HG02798 (cell line): ENCODE data around the gene HSP90AB1.
A peak's percentile ranks its signal among the peaks of the same experiment; 100 is the strongest.
"Not testable (repeated sequence)": the region's sequence is repeated elsewhere in the genome, so short reads cannot be mapped to it uniquely, and the experiment has no call there.

ENCODE experiments used
- ATAC-seq: cut with Tn5 transposase; IDR thresholded peaks from one replicate; pipeline ENCODE4 v1.9.1; 2021; ENCODE audit warnings: mild to moderate bottlenecking; ENCODE audit not compliant: unreplicated experiment, poor library complexity

The HSP90AB1 gene

DNA sequence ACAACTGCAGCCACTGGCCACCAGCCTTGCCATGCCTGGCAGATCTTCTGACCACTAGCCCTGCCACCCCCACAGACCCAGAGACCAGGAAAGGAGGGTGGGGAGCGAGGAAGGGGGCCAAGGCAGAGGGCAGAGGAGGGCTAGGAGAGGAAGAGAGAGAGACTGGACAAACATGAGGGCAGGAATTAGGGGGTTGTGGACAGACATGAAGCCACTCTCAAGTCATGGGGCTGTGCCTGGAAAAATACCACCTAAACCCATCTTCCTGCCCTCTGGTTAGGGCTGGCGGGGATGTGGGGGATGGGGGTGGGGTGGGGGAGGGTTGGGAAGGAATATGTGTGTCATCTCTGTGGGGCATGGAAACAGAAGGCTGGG lies 25.0 kb upstream of the HSP90AB1 start:
- ATAC-seq, result no peak

DNA sequence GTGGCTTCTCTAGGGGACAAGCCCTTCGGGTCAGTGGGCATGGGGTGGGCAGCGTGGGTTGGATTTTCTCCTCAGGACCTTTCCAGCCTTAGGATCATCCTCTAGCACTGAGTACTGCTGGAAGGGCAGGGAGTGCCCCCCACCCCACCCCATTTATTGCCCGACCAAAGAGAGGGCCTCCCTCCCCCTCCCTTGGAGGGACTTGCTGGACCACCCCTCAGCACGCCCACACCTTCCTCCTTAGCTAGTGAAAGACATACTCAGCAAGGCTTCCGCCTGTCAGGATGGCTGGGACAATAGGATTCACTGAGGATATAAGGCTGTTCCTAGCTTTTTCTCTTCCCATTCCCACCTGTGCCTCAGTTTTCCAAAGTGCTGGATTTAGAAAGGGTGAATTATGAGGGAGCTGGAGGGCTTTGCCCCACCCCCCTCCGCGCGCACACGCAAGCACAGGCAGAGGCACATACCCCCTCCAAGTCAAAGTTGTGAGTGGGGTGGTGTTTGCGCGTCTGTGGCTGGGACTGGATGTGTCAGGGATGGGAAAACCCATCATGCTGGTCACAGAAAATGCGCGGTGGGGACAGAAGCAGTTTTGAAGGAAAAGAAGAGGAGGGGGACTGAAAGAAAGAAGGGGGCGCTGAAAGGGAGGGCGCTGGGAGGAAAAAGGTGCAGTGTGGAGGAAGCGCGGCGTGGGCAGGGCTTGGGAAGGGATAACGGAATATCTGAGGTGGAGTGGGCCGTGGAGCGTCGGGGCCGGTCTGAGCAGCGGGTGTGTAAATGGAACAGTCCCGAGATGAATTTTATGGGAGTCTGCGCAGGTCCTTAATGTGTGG lies 24.2 kb upstream of the HSP90AB1 start:
- no peak for ATAC-seq

DNA sequence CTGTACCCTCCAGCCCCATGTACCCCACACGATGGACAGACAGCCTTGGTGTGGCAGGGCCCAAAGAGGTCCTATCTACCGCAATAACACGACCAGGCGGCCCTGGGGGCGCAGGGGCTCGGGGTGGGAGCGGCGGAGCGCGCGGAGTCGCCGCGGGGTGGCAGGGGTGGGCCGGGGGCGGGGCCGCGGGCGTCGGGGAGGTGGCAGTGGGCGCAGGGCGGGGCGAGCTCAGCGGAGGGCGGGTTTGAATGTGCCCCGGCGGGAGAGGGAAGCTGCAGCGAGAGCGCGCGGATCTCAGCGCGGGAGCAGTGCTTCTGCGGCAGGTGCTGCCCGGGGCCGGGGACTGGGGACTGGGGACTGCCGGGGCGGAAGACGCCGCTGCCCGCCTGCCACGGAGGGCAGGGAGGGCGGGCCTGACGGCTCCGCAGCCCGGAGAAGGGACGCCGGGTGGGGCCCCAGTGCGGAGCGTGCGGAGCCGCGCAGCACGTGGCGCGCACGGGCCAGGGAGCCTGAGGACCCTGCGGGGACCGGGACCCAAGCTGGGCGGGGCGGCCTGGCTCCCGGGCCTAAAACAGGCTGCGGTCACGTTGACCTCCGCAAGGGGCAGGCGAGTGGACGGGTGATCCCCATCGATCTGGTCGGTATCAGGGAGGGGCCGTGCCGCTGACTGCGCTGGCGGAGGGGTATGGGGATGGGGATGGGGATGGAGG lies 23.4 kb upstream of the HSP90AB1 start, which contains the start of gene SLC29A1:
SLC29A1 (plus strand) TSS at position 277 of the 710 bp plus-strand sequence. CDS start 3,719 bp downstream, outside the sequence.
- peak; percentile 46 for ATAC-seq

DNA sequence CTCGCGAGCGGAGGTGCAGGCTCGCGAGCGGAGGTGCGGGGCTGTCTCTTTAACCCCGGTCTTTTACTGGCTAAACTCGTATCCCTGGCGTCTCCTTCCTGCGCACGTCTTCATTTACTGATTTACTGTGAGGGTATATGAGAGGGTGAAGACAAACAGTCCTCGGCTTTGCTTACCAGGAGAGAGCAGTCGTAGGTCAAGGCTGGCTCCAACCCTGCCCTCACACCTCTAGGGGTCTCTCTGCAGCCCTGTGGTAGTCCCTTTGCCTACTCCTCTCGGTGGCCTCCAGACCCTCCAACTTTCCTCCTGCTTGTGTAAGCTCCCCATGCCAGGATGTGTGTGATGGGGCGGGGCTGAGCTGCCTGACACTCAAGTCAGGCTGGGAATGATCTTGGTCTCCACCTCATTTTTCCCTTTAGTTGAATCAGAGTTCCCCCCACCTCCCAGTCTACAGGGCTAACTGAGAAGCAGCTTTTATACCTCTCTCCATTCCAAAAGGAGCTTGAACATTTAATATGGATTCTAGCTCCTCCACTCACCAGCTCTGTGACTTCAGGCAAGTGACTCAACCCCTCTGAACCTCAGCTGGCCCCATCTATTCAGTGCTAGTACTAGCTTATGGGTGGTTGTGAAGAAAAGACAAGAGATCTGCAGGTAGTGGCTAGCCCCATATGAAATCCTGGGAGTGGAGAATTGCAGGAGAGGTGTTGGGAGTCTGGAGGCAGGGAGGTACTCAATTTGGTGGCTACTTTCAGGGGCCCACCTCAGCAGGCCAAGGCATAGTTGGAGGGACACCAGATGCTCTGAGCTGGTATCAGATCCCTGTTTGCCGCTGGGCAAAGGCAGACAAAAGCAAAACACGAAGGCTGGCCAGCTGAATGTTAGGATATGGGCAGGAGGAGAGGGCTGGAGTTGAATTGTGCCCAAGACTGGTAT lies 22.6 kb upstream of the HSP90AB1 start:
- ATAC-seq, result no peak

DNA sequence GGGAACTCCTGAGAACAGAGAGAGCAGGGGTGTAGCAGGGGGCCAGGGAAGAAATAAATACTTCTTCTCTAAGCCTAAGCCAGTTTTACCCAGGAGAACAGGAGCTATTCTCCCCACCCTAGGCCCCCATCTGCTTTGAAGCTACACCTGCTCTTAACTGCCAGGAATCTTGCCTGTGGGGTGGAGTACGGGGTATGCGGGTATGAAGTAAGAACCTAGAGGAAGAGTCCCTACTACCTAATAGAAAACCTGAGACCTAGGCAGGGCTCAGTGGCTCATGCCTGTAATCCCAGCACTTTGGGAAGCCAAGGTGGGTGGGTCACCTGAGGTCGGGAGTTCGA lies 22.0 kb upstream of the HSP90AB1 start:
- no peak for ATAC-seq

DNA sequence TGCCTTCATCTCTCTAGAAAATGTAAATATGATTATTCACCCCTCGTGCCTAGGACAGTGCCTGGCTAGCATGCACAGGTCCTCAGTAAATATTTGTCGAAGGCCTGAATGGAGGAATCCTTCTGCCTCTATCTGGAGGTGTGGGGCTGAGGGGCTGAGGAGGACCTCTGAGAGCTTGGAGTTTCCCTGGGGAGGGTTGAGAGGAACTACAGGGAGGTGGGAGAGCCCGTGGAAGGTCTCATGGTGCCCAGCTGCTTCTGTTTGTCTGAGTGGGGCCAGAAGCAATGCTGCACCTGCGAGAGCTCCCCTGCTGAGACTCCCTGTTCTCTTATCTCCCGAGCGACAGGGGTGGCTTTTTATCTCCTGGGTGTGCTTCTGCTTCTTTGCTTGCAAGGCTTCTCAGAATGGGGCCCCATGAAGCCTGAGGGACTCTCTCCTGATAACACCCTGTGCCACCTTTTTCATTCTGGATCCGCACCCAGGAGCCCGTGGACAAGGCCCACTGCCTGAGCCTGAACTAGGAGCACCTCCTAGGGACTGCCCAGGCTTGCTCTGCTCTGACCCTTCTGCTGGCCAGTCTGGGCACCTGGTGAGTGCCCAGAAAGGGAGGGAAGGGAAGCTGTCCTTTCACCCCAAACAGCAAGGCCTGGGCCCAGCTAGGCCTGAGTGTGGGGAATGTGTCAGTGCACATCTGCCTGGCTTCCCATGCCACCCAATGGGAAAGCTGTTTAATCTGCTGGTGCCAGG lies 21.1 kb upstream of the HSP90AB1 start:
- ATAC-seq, result no peak

DNA sequence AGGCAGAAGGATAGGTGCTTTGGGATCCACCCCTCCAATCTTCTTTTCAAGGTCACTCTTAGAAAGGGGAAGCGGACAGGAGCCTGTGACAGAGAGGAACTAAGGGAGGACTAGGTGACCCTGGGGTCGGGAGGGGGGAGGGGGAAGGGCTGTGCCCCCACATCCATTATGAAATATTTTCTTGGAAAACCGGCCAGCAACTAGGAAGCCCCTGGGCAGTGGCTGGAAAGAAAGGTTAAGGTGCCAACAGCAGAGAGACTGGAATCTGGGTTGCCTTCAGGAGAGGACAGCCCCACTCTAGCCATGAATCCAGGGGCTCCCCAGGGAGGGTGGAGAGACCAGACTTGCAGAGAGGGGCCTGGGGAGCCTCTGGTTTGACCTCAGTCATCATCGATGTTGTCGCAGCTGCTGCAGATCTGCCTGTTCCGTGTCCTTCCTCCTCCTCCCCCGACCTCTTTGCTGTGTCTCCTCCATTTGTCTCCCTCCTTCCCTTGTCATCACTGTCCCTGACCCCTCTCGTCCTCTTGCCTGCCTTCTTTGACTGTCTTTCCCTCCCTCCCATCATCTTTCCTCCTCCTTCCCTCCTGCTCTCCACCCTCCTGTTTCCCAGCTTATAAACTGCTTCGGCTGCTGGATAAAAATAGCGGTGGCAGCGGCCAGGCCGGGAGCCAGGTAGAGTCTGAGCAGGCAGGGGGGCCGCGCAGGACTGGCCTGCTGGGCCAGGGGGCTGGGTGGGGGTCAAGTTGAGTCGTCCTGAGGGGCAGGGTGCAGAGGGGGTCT lies 20.3 kb upstream of the HSP90AB1 start:
- no peak for ATAC-seq

GRCh38 chr6:44227148-44227793 lies 19.6 kb upstream of the HSP90AB1 start:
- no peak for ATAC-seq

GRCh38 chr6:44228031-44228430 lies 18.9 kb upstream of the HSP90AB1 start:
- ATAC-seq, result no peak

DNA sequence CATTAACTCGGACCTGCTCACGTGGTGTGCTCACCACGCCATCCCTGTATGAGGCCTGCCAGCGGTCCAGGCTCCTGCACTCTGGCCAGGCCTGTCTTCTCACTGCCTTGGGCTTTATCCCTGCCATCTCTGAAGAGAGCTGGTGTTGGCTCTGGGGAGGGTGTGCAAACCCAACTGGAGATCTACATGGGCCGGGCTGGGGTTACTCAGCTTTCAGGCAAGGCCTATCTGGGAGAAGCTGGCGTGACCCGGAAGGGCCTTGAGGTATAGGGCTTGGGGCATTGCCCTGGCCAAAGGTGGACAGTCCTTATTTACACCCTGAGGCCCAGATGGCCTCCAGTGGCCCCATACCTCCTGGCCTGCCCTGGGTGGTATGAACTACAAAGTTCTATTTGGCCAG lies 18.5 kb upstream of the HSP90AB1 start:
- no peak for ATAC-seq

DNA sequence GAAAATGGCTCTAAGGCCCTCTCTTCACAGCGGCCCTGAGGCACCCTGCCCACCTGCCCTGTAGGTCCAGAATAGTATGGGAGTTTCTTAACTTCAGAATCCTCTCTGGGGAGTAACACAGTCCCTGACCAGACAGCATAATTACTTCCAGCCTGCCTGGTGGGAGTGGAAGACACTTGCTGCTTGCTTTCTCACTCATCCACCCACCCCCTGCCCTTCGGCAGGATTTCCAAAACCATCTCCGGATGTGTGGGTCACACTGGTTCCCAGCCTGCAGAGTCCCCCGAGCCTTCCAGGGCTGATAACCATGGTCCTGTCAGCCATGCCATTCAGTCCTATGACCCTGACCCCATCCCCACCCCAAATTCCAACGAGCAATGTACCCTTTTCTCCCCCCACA lies 18.1 kb upstream of the HSP90AB1 start:
- no peak for ATAC-seq

GRCh38 chr6:44229376-44230033 lies 17.4 kb upstream of the HSP90AB1 start:
- ATAC-seq, result no peak

- ATAC-seq, result no peak
These were observed 16.7 kb upstream of the HSP90AB1 start for GRCh38 chr6:44230034-44230675.

- ATAC-seq, result not testable (repeated sequence)
These were observed 15.5 kb upstream of the HSP90AB1 start for GRCh38 chr6:44231426-44231825.

GRCh38 chr6:44232676-44233566 lies 14.0 kb upstream of the HSP90AB1 start:
- ATAC-seq, result no peak

DNA sequence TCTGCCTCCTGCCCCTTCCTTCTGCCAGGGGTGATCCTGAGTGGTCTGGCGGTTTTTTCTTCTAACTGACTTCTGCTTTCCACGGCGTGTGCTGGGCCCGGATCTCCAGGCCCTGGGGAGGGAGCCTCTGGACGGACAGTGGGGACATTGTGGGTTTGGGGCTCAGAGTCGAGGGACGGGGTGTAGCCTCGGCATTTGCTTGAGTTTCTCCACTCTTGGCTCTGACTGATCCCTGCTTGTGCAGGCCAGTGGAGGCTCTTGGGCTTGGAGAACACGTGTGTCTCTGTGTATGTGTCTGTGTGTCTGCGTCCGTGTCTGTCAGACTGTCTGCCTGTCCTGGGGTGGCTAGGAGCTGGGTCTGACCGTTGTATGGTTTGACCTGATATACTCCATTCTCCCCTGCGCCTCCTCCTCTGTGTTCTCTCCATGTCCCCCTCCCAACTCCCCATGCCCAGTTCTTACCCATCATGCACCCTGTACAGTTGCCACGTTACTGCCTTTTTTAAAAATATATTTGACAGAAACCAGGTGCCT lies 13.3 kb upstream of the HSP90AB1 start:
- ATAC-seq, result no peak
